Activated T-cell treated with anti-CD3 and anti-CD28 coated beads, Interleukin-2, amount 50 U/mL, for 4 hours (primary cell): ENCODE measurements around the gene TMEM120A. TPM values are rescaled to one million over a fixed set of nuclear protein-coding genes. Genes with fewer than 3 reads are reported as not detected.

Source experiments
- ATAC-seq, 2 donors: fragments of 200-7000 bp; cut with Tn5 transposase; one replicate each; pipeline ENCODE4 v1.10.0; 2021
- DNase-seq: peaks from one replicate; pipeline ENCODE4 v3.0.0-alpha.2; 2020
- H3K27me3 Mint-ChIP-seq: one replicate; pipeline ENCODE4 v1.8.0; 2021; ENCODE audit warnings: low read depth, mixed read lengths
- H3K36me3 Mint-ChIP-seq: one replicate; pipeline ENCODE4 v1.8.0; 2022; ENCODE audit warnings: mixed read lengths; ENCODE audit not compliant: insufficient read depth
- H3K4me1 Mint-ChIP-seq: one replicate; pipeline ENCODE4 v1.8.0; 2021; ENCODE audit warnings: low read depth, mixed read lengths
- H3K4me3 Mint-ChIP-seq: one replicate; pipeline ENCODE4 v1.8.0; 2021; ENCODE audit warnings: mild to moderate bottlenecking, moderate library complexity, mixed read lengths
- H3K9me3 Mint-ChIP-seq: one replicate; pipeline ENCODE4 v1.8.0; 2021; ENCODE audit warnings: mixed read lengths
- total RNA-seq, 3 donors: library from RNA; stranded (reverse); gene quantifications; one replicate each; pipeline ENCODE4 v1.2.1, GENCODE V29; 2021

TMEM120A gene
- total RNA-seq, 3 donors from 2014 or later: 20.4 to 26.6 (median 20.6) TPM

- Mint-ChIP-seq H3K9me3 (no peaks in the 10 kb centered on the region), H3K4me3 (no peak overlapping the region), H3K27me3 (no peaks in the 10 kb centered on the region), H3K4me1 (peaks cover 2% of the 10 kb centered on the region), H3K36me3 (peaks cover 12% of the 10 kb centered on the region)
- ATAC-seq (no peak), DNase-seq (no peak)
These were observed 48.9 kb downstream of the TMEM120A start for GRCh38 chr7:75945297-75946168.

GRCh38 chr7:75944507-75944906 lies 49.9 kb downstream of the TMEM120A start:
- ATAC-seq (no peak), DNase-seq (no peak)
- H3K9me3 Mint-ChIP-seq: no peaks in the 10 kb centered on the region
- peaks cover 12% of the 10 kb centered on the region for H3K36me3 Mint-ChIP-seq
- peaks cover 2% of the 10 kb centered on the region for H3K4me1 Mint-ChIP-seq
- no peaks in the 10 kb centered on the region for H3K27me3 Mint-ChIP-seq
- no peak overlapping the region for H3K4me3 Mint-ChIP-seq

GRCh38 chr7:75943864-75944263 lies 50.5 kb downstream of the TMEM120A start:
- peaks cover 12% of the 10 kb centered on the region for H3K36me3 Mint-ChIP-seq
- H3K27me3 Mint-ChIP-seq: no peaks in the 10 kb centered on the region
- no peak overlapping the region for H3K4me3 Mint-ChIP-seq
- H3K9me3 Mint-ChIP-seq: no peaks in the 10 kb centered on the region
- DNase-seq (no peak), ATAC-seq (no peak)
- peaks cover 2% of the 10 kb centered on the region for H3K4me1 Mint-ChIP-seq

- no peak for DNase-seq
- ATAC-seq: no peak
- Mint-ChIP-seq H3K4me3 (no peak overlapping the region), H3K4me1 (no peaks in the 10 kb centered on the region), H3K27me3 (no peaks in the 10 kb centered on the region), H3K36me3 (peaks cover 8% of the 10 kb centered on the region), H3K9me3 (peaks cover 5% of the 10 kb centered on the region)
These were observed 55.5 kb downstream of the TMEM120A start for GRCh38 chr7:75938921-75939320.

GRCh38 chr7:75937958-75938786 lies 56.2 kb downstream of the TMEM120A start:
- no peaks in the 10 kb centered on the region for H3K27me3 Mint-ChIP-seq
- DNase-seq (no peak), ATAC-seq (no peak)
- no peaks in the 10 kb centered on the region for H3K4me1 Mint-ChIP-seq
- peaks cover 5% of the 10 kb centered on the region for H3K9me3 Mint-ChIP-seq
- no peak overlapping the region for H3K4me3 Mint-ChIP-seq
- peaks cover 9% of the 10 kb centered on the region for H3K36me3 Mint-ChIP-seq

Other genes with a start within 250 kb of the TMEM120A start
- not detected for gene CCL26, start 222.4 kb downstream of the TMEM120A start, total RNA-seq
- gene CCL24, start 180.8 kb downstream of the TMEM120A start, total RNA-seq: not detected
- 10 to 100 TPM; 28.0 to 35.5 (median 33.3) TPM for gene RHBDD2, start 115.6 kb downstream of the TMEM120A start, total RNA-seq
- 10 to 100 TPM; 40.8 to 63.6 (median 57.7) TPM for gene POR, start 79.4 kb downstream of the TMEM120A start, total RNA-seq
- gene STYXL1, start 53.4 kb upstream of the TMEM120A start, total RNA-seq: 10 to 100 TPM; 19.6 to 34.5 (median 20.6) TPM
- 100 to 1,000 TPM; 274 to 310 (median 296) TPM for gene MDH2, start 53.5 kb upstream of the TMEM120A start, total RNA-seq
- under 1 TPM in 1 of 3 donors, not detected in 2; 0.10 TPM for gene SRRM3, start 207.3 kb upstream of the TMEM120A start, total RNA-seq